ENCODE measurements around the gene CYBRD1. TPM values are rescaled to one million over a fixed set of nuclear protein-coding genes. Genes with fewer than 3 reads are reported as not detected.

Gene CYBRD1
- total and polyA plus RNA-seq, 10 of the 15 experiments (the other 5 are each of a cell fraction or from before 2014, with no cell fraction given), result 10.8 to 51.9 (median 29.6) TPM

DNA sequence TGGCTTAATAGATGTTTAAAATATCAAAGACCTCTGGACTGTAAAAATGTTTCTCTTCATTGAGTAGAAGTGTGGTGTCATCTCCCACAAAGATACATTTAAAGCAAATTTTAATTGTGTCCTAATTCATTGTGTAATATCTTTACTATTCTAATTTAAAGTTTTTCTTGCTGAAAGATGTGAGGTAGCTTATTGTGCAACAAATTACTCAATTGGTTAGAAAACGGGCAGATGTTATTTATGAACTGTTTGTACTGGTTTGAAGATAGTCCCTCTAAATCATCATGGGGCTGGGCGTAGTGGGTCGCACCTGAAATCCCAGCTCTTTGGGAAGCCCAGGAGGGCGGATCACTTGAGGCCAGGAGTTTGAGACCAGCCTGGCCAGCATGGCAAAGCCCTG, 65.3 kb downstream of the CYBRD1 start (continued):
- TF ChIP-seq ATF7 (IDR thresholded peaks at IDR 0.05; ENCODE audit: low read depth) (no peak), TAF1 (IDR thresholded peaks at IDR 0.05; ENCODE audit: borderline replicate concordance, low read depth, low read length) (no peak), WRNIP1 (IDR thresholded peaks at IDR 0.05; ENCODE audit: borderline replicate concordance, low read depth, low read length) (no peak), NFIC (IDR thresholded peaks at IDR 0.05; ENCODE audit: low read depth, low read length) (no peak), RUNX3 (IDR thresholded peaks at IDR 0.05; ENCODE audit: low read length) (no peak), STAT1 (conservative IDR thresholded peaks at IDR 0.05) (no peak), CBX3 (IDR thresholded peaks at IDR 0.05; ENCODE audit: borderline replicate concordance, low read depth) (no peak), PAX8 (IDR thresholded peaks at IDR 0.05) (no peak), KAT2A (conservative IDR thresholded peaks at IDR 0.05; ENCODE audit: control insufficient read depth, low read depth, low read length) (no peak)
- TF ChIP-seq, protein P1, sequence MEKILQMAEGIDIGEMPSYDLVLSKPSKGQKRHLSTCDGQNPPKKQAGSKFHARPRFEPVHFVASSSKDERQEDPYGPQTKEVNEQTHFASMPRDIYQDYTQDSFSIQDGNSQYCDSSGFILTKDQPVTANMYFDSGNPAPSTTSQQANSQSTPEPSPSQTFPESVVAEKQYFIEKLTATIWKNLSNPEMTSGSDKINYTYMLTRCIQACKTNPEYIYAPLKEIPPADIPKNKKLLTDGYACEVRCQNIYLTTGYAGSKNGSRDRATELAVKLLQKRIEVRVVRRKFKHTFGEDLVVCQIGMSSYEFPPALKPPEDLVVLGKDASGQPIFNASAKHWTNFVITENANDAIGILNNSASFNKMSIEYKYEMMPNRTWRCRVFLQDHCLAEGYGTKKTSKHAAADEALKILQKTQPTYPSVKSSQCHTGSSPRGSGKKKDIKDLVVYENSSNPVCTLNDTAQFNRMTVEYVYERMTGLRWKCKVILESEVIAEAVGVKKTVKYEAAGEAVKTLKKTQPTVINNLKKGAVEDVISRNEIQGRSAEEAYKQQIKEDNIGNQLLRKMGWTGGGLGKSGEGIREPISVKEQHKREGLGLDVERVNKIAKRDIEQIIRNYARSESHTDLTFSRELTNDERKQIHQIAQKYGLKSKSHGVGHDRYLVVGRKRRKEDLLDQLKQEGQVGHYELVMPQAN (conservative IDR thresholded peaks at IDR 0.05), result no peak
- TF ChIP-seq, protein P2, sequence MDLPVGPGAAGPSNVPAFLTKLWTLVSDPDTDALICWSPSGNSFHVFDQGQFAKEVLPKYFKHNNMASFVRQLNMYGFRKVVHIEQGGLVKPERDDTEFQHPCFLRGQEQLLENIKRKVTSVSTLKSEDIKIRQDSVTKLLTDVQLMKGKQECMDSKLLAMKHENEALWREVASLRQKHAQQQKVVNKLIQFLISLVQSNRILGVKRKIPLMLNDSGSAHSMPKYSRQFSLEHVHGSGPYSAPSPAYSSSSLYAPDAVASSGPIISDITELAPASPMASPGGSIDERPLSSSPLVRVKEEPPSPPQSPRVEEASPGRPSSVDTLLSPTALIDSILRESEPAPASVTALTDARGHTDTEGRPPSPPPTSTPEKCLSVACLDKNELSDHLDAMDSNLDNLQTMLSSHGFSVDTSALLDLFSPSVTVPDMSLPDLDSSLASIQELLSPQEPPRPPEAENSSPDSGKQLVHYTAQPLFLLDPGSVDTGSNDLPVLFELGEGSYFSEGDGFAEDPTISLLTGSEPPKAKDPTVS (IDR thresholded peaks at IDR 0.05; ENCODE audit: low read depth, low read length), result no peak
- TF ChIP-seq, protein P3, sequence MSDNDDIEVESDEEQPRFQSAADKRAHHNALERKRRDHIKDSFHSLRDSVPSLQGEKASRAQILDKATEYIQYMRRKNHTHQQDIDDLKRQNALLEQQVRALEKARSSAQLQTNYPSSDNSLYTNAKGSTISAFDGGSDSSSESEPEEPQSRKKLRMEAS (IDR thresholded peaks at IDR 0.05; ENCODE audit: low read depth, low read length), result no peak
- TF ChIP-seq, protein P4, sequence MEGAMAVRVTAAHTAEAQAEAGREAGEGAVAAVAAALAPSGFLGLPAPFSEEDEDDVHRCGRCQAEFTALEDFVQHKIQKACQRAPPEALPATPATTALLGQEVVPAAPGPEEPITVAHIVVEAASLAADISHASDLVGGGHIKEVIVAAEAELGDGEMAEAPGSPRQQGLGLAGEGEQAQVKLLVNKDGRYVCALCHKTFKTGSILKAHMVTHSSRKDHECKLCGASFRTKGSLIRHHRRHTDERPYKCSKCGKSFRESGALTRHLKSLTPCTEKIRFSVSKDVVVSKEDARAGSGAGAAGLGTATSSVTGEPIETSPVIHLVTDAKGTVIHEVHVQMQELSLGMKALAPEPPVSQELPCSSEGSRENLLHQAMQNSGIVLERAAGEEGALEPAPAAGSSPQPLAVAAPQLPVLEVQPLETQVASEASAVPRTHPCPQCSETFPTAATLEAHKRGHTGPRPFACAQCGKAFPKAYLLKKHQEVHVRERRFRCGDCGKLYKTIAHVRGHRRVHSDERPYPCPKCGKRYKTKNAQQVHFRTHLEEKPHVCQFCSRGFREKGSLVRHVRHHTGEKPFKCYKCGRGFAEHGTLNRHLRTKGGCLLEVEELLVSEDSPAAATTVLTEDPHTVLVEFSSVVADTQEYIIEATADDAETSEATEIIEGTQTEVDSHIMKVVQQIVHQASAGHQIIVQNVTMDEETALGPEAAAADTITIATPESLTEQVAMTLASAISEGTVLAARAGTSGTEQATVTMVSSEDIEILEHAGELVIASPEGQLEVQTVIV (IDR thresholded peaks at IDR 0.05; ENCODE audit: borderline replicate concordance, partially characterized antibody), result no peak
